ENCODE measurements around the gene REELD1. TPM values are rescaled to one million over a fixed set of nuclear protein-coding genes. Genes with fewer than 3 reads are reported as not detected.

Gene REELD1
- total and polyA plus RNA-seq, 2 of the 4 experiments (the other 2 are of a cell fraction): not detected

DNA sequence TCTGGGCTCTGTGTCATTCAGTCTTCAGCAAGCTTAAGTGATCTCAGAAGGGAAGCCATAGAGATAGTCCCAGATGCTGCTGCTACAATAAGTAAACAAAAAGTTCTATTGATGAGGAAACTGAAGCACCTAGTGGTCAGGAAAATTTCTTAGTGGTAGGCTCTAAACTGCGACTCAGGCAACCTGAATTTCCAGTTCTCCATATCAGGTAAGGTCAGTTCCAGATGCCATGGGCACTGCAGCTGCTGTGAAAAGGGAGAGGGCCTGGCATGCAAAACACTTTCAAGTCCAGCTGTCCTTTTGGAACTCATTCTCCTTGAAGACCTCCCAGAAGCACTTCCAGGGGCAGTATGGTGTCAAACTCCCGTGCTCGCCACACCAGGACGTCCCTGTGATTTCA is 46.2 kb downstream of the REELD1 start:
- no peaks in the 10 kb centered on the region for H4K20me1 ChIP-seq (ENCODE audit: insufficient read depth, low read length)
- H3K9ac ChIP-seq (ENCODE audit: low read depth, low read length): no peak overlapping the region
- peaks cover 3% of the 10 kb centered on the region for H3K4me1 ChIP-seq (ENCODE audit: control insufficient read depth, insufficient read depth, low read length)
- TF ChIP-seq FOS (IDR thresholded peaks at IDR 0.05; ENCODE audit: low read depth, low read length) (no peak), RFX5 (IDR thresholded peaks at IDR 0.05; ENCODE audit: low read depth, low read length) (no peak), POLR2A (IDR thresholded peaks at IDR 0.05; ENCODE audit: low read depth, low read length) (no peak), CHD1 (IDR thresholded peaks at IDR 0.05; ENCODE audit: low read depth, low read length) (no peak), RCOR1 (IDR thresholded peaks at IDR 0.05; ENCODE audit: insufficient replicate concordance, low read length) (no peak), MAFK (IDR thresholded peaks at IDR 0.05; ENCODE audit: low read depth, low read length) (no peak), RAD21 (IDR thresholded peaks at IDR 0.05; ENCODE audit: low read length) (no peak), CEBPB (IDR thresholded peaks at IDR 0.05; ENCODE audit: low read depth, low read length) (no peak), SMC3 (IDR thresholded peaks at IDR 0.05; ENCODE audit: low read depth, low read length) (no peak), MXI1 (IDR thresholded peaks at IDR 0.05; ENCODE audit: borderline replicate concordance, low read depth, low read length) (no peak)
- TF ChIP-seq, protein P1, sequence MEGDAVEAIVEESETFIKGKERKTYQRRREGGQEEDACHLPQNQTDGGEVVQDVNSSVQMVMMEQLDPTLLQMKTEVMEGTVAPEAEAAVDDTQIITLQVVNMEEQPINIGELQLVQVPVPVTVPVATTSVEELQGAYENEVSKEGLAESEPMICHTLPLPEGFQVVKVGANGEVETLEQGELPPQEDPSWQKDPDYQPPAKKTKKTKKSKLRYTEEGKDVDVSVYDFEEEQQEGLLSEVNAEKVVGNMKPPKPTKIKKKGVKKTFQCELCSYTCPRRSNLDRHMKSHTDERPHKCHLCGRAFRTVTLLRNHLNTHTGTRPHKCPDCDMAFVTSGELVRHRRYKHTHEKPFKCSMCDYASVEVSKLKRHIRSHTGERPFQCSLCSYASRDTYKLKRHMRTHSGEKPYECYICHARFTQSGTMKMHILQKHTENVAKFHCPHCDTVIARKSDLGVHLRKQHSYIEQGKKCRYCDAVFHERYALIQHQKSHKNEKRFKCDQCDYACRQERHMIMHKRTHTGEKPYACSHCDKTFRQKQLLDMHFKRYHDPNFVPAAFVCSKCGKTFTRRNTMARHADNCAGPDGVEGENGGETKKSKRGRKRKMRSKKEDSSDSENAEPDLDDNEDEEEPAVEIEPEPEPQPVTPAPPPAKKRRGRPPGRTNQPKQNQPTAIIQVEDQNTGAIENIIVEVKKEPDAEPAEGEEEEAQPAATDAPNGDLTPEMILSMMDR (conservative IDR thresholded peaks at IDR 0.05; ENCODE audit: low read depth, low read length): no peak
- TF ChIP-seq, protein P2, sequence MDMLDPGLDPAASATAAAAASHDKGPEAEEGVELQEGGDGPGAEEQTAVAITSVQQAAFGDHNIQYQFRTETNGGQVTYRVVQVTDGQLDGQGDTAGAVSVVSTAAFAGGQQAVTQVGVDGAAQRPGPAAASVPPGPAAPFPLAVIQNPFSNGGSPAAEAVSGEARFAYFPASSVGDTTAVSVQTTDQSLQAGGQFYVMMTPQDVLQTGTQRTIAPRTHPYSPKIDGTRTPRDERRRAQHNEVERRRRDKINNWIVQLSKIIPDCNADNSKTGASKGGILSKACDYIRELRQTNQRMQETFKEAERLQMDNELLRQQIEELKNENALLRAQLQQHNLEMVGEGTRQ (IDR thresholded peaks at IDR 0.05; ENCODE audit: low read depth, low read length): no peak
- no peak overlapping the region for H3K4ac ChIP-seq (ENCODE audit: low read depth, low read length)
- ChIA-PET CTCF (interaction anchor here (1.1 kb wide), 1 partner anchor 300 kb away, joined by 4 read pairs; no protein-coding TSS in a partner anchor), POLR2A (ENCODE audit: unreplicated experiment) (no interaction called here)
- WGBS, 2 experiments (ENCODE audit: extremely low coverage in 2 of 2, insufficient read length in 1 of 2): no CpG with 5 or more reads among the region's 4 CpGs
- H4K8ac ChIP-seq (ENCODE audit: low read depth in 2 of 2, low read length in 2 of 2): no peak overlapping the region
- H3K9me3 ChIP-seq (ENCODE audit: control insufficient read depth, insufficient read depth, low read length): no peaks in the 10 kb centered on the region
- H3K4me2 ChIP-seq (ENCODE audit: low read depth, low read length): no peak overlapping the region
- no peak overlapping the region for H3K23ac ChIP-seq (ENCODE audit: low read depth, low read length)
- no peak overlapping the region for H2BK120ac ChIP-seq (ENCODE audit: low read depth, low read length)
- no peak overlapping the region for H3K4me3 ChIP-seq (ENCODE audit: insufficient read depth, low read depth, low read length)
- H3K56ac ChIP-seq (ENCODE audit: extremely low read depth, insufficient read depth, low read length): no peak overlapping the region
- BruUV-seq (replicated peaks): no TSS peak
- no peak overlapping the region for H2BK15ac ChIP-seq (ENCODE audit: low read depth, low read length)
- H2AK5ac ChIP-seq (ENCODE audit: low read depth, low read length): no peak overlapping the region
- no peak overlapping the region for H2BK20ac ChIP-seq (ENCODE audit: low read depth, low read length)
- DNase-seq: no peak
- H2AFZ ChIP-seq (replicated peaks; ENCODE audit: low read length, poor library complexity): no peak overlapping the region
- H4K5ac ChIP-seq (ENCODE audit: low read depth, low read length): no peak overlapping the region
- no peak overlapping the region for H3K27ac ChIP-seq (ENCODE audit: insufficient read depth, low read length)
- H4K91ac ChIP-seq (ENCODE audit: insufficient read depth, low read depth, low read length): no peak overlapping the region
- ATAC-seq (ENCODE audit: low read depth): no peak
- no peaks in the 10 kb centered on the region for H3K27me3 ChIP-seq (ENCODE audit: control insufficient read depth, insufficient read depth, low read length)
- intact Hi-C loops (cut with micrococcal nuclease): no loop called here
- H3K79me1 ChIP-seq (ENCODE audit: low read depth in 1 of 2, low read length in 2 of 2): no peaks in the 10 kb centered on the region; a peak in 1 of 4 replicates
- H2BK5ac ChIP-seq (ENCODE audit: low read depth, low read length, poor library complexity, severe bottlenecking): no peak overlapping the region
- dilution Hi-C loops (cut with HindIII; ENCODE audit: low sequenced_read_pairs, unreplicated experiment): no loop called here
- H3K18ac ChIP-seq (ENCODE audit: low read depth, low read length): no peak overlapping the region
- in situ Hi-C loops (cut with MboI; ENCODE audit: low sequenced_read_pairs): no loop called here
- H3K36me3 ChIP-seq (ENCODE audit: control insufficient read depth, insufficient read depth, low read length): no peaks in the 10 kb centered on the region
- H3K14ac ChIP-seq (replicated peaks; ENCODE audit: low read depth, low read length): no peak overlapping the region
- peaks cover 5% of the 10 kb centered on the region; the same call in 1 of the 2 replicates for H3K9me1 ChIP-seq (ENCODE audit: insufficient read depth, low read length)
- no peak overlapping the region for H2AK9ac ChIP-seq (replicated peaks; ENCODE audit: low read depth, low read length, poor library complexity)

All from IMR-90 (cell line).